Prostate gland (tissue), 2 donors: ENCODE results near the gene DLGAP1. TPM values are rescaled to one million over a fixed set of nuclear protein-coding genes. Genes with fewer than 3 reads are reported as not detected.

Experiments
- DNase-seq: peaks from one replicate; pipeline ENCODE4 v3.0.0-alpha.2; 2019; ENCODE audit warnings: low spot score
- H3K27ac ChIP-seq, 2 donors: fragments of 200-600 bp; sonication (generic); 2 replicates each; pipeline ENCODE4 v1.5.1; 2017 to 2019
- H3K27me3 ChIP-seq: fragments of 200-600 bp; sonication (generic); replicated peaks from 2 replicates; pipeline ENCODE4 v1.5.1; 2019; ENCODE audit not compliant: insufficient read depth
- H3K36me3 ChIP-seq, 2 donors: fragments of 200-600 bp; sonication (generic); 1 replicate in 1 of 2; 2 replicates in 1 of 2; pipeline versions ENCODE4 v1.5.1 to v1.8.1; 2017 to 2019
- H3K4me1 ChIP-seq: fragments of 200-600 bp; sonication (generic); replicated peaks from 2 replicates; pipeline ENCODE4 v1.5.1; 2019
- H3K4me3 ChIP-seq, 2 donors: fragments of 200-600 bp; sonication (generic); 2 replicates each; pipeline ENCODE4 v1.5.1; 2017 to 2019
- H3K9me3 ChIP-seq: fragments of 200-600 bp; sonication (generic); 2 replicates; pipeline ENCODE4 v1.5.1; 2017
- CTCF ChIP-seq, 4 experiments: fragments of 200-600 bp in 2 of 4; fragments of 450-650 bp in 2 of 4; sonication (generic) in 2 of 4; IDR thresholded peaks; 1 replicate in 3 of 4; 2 replicates in 1 of 4; pipeline ENCODE4 v1.5.1; 2016 to 2019; ENCODE audit warnings: antibody characterized with exemption in 4 of 4, mild to moderate bottlenecking in 2 of 4, moderate library complexity in 2 of 4
- POLR2A ChIP-seq: fragments of 450-650 bp; IDR thresholded peaks from one replicate; pipeline ENCODE4 v1.6.1; 2016; ENCODE audit warnings: antibody characterized with exemption, mild to moderate bottlenecking
- POLR2AphosphoS5 ChIP-seq: sonication (generic); formaldehyde crosslinking; IDR thresholded peaks from one replicate; pipeline ENCODE4 v1.6.1; 2017; ENCODE audit warnings: antibody characterized with exemption
- WGBS: methylation state at CpG from one replicate; pipeline ENCODE4 v1.1.5; 2018; 5-methylcytosine and 5-hydroxymethylcytosine counted together
- intact Hi-C: fragments of 100-400 bp; cut with DNase I; formaldehyde crosslinking; loops from one replicate; pipeline ENCODE4 v1.14.2; 2022
- total RNA-seq, 2 donors: library from RNA; depleted of rRNA; stranded (reverse); fragments of >200 nt; gene quantifications; one replicate each; pipeline ENCODE4 v1.1.0, GENCODE V29; 2016

Gene DLGAP1
- total RNA-seq, 2 donors from 2014 or later, result 42.2 to 66.7 TPM

DNA sequence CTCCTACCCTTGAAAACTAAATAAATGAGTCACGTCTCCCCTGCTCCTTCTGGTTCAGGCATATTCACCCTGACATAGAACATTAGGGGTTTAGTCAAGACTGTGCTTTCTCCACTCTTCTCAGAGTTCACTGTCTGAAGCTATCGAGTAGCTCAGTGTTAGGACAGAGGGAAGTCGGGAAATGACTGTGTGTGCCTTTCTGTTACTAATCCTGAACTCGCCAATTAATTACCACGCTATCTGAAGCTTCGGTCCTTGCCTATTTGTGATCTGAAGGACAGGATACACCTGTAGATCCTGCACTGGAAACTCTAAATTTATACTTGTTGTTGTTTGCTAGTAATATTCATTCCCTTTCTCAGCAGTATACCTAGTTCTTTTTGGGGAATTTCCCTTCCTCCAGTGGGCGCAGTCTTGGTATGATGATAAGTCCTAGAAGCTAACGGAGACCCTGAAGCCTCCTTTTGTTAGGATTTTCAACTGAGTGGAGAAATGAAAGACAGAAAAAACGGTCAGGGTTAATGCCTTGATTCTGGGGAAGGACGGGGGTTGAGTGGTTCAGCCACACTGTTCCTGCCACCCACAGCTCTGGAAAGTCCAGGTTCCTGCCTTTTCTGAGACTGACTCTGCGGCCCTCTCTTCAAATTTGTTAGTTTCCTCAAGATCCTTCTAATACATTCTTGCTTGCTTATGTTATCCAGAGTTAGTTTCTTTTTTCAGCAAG is 218.0 kb downstream of the DLGAP1 start:
- 77% methylated on average over 11 of the region's 11 CpGs for WGBS
- TF ChIP-seq CTCF (IDR thresholded peaks at IDR 0.05), result no peak
- Histone ChIP-seq H3K27ac (no peak overlapping the region), H3K36me3 (no peaks in the 10 kb centered on the region), H3K9me3 (no peaks in the 10 kb centered on the region), H3K27me3 (no peaks in the 10 kb centered on the region), H3K4me1 (no peaks in the 10 kb centered on the region), H3K4me3 (no peak overlapping the region)
- intact Hi-C loops, result no loop called here
- DNase-seq, result no peak

- TF ChIP-seq CTCF (IDR thresholded peaks at IDR 0.05), result no peak
- TF ChIP-seq POLR2A, result no peak
- TF ChIP-seq POLR2AphosphoS5, result no peak
Measured at GRCh38 chr18:4233468-4233867, 221.6 kb downstream of the DLGAP1 start.

DNA sequence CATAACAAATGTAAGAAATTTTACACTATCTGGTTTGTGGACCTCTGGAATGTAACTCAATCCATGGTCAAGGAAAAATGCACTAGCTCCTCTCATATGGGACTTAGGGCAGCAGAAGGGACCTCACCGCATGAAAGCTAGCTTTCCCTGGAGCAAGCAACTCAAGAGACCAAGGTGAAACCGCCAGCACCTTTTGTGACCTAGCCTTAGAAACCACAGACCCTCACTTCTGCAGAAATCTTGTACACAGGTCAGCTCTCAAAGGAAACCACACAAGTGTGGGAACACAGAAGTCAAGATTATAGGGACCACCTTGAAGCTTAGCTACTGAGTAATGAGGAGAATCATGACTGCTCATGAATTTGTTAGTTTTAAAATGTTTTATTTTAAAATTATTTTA is 222.5 kb downstream of the DLGAP1 start:
- Histone ChIP-seq H3K9me3 (no peaks in the 10 kb centered on the region), H3K27ac (no peak overlapping the region), H3K36me3 (no peaks in the 10 kb centered on the region), H3K27me3 (no peaks in the 10 kb centered on the region), H3K4me1 (no peaks in the 10 kb centered on the region), H3K4me3 (no peak overlapping the region)
- DNase-seq, result no peak
- TF ChIP-seq POLR2A (no peak), POLR2AphosphoS5 (no peak), CTCF (IDR thresholded peaks at IDR 0.05) (no peak)
- WGBS, result 26% methylated on average over 2 of the region's 2 CpGs
- intact Hi-C loops, result no loop called here

More at GRCh38 chr18:4233468-4233867, 221.6 kb downstream of the DLGAP1 start:
- intact Hi-C loops, result no loop called here
- Histone ChIP-seq H3K27ac (no peak overlapping the region), H3K27me3 (no peaks in the 10 kb centered on the region), H3K4me3 (no peak overlapping the region), H3K9me3 (no peaks in the 10 kb centered on the region), H3K36me3 (no peaks in the 10 kb centered on the region), H3K4me1 (no peaks in the 10 kb centered on the region)
- no peak for DNase-seq
- 26% methylated on average over 3 of the region's 3 CpGs for WGBS

DNA sequence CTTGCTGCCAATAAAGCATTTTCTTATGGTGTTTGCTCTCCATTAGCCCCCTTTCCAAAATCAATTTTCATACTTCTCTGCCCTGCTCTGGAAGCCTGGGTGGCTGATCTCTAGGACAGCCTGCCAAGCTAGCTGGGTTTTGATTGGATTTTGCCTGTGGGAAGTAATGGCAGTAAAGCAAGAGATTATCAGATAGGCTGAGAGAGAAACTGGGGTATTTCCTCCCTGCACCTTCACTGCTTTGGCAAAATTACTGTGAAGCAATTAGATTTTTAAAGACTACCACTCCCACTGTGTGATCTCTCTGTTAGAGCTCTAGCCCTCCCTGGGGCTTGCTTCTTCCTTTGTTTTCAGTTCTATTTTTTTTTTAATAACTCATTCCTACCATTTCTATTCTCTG is 223.8 kb downstream of the DLGAP1 start:
- Histone ChIP-seq H3K4me1 (no peaks in the 10 kb centered on the region), H3K4me3 (no peak overlapping the region), H3K9me3 (no peaks in the 10 kb centered on the region), H3K36me3 (no peaks in the 10 kb centered on the region), H3K27ac (no peak overlapping the region), H3K27me3 (no peaks in the 10 kb centered on the region)
- intact Hi-C loops, result no loop called here
- no peak for TF ChIP-seq POLR2AphosphoS5
- TF ChIP-seq POLR2A, result no peak
- TF ChIP-seq CTCF (IDR thresholded peaks at IDR 0.05), result no peak
- DNase-seq, result no peak

DNA sequence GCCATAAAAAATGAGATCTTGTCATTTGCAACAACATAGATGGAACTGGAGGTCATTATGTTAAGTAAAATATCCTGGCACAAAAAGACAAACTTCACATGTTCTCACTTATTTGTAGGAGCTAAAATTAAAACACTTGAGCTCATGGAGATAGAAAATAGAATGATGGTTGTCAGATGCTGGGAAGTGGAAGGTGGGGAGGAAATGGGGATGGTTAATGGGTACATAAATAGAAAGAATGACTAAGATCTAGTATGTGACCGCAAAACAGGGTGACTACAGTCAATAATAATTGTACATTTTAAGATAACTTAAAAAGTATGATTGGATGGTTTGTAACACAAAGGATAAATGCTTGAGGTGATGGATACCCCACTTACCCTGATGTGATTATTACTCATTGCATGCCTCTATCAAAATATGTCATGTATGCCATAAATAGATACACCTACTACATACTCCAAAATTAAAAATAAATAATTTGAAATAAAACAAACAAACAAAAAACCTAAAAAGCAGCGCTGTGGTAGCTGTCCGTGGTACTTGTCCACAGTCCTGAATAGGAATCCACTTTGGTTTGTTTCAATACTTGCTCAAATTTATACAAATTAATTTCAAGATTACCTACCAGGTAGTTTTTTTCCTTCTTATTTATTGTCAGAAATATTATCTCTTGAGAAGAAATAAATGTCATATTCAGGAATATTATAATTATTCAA is 224.5 kb downstream of the DLGAP1 start:
- WGBS, result 75% methylated on average over 3 of the region's 3 CpGs
- no peaks in the 10 kb centered on the region for H3K4me1 ChIP-seq
- H3K4me3 ChIP-seq, result no peak overlapping the region
- no peak for DNase-seq
- no peak for TF ChIP-seq CTCF (IDR thresholded peaks at IDR 0.05)
- no peak for TF ChIP-seq POLR2AphosphoS5
- TF ChIP-seq POLR2A, result no peak
- intact Hi-C loops, result no loop called here
- no peaks in the 10 kb centered on the region for H3K36me3 ChIP-seq
- H3K9me3 ChIP-seq, result no peaks in the 10 kb centered on the region
- H3K27ac ChIP-seq, result no peak overlapping the region
- no peaks in the 10 kb centered on the region for H3K27me3 ChIP-seq
